K562 (cell line): ENCODE measurements around the gene PRM1. TPM values are rescaled to one million over a fixed set of nuclear protein-coding genes. Genes with fewer than 3 reads are reported as not detected.

Experiments
- E2F8 ChIP-seq: fragments of 450-650 bp; IDR thresholded peaks from 2 replicates; pipeline ENCODE4 v1.7.1; 2018; ENCODE audit warnings: mild to moderate bottlenecking, low read depth; ENCODE audit not compliant: partially characterized antibody
- LEF1 ChIP-seq: fragments of 450-650 bp; IDR thresholded peaks from 2 replicates; pipeline ENCODE4 v1.6.1; 2016; ENCODE audit warnings: mild to moderate bottlenecking
- PRMT5 ChIP-seq: sonication (generic); formaldehyde crosslinking; IDR thresholded peaks from 2 replicates; pipeline ENCODE4 v1.5.0; 2020; ENCODE audit warnings: missing genetic modification reagents
- RERE ChIP-seq: sonication (generic); formaldehyde crosslinking; IDR thresholded peaks from 2 replicates; pipeline ENCODE4 v1.8.0; 2023; ENCODE audit warnings: missing genetic modification reagents, mild to moderate bottlenecking, borderline replicate concordance
- SMARCA5 ChIP-seq: fragments of 450-650 bp; IDR thresholded peaks from 2 replicates; pipeline ENCODE4 v1.6.1; 2016
- SOX6 ChIP-seq: fragments of 450-650 bp; IDR thresholded peaks from 2 replicates; pipeline ENCODE4 v1.6.1; 2014; ENCODE audit warnings: mild to moderate bottlenecking
- ZBTB11 ChIP-seq, 3 experiments: fragments of 200-800 bp in 1 of 3; fragments of 250-450 bp in 1 of 3; fragments of 450-650 bp in 1 of 3; sonication (Bioruptor Pico) in 1 of 3; sonication (Bioruptor generic) in 1 of 3; formaldehyde crosslinking in 1 of 3; IDR thresholded peaks; 2 replicates each; pipeline versions ENCODE4 v1.6.1 to v1.8.0; 2016 to 2022; ENCODE audit warnings: mild to moderate bottlenecking in 2 of 3, missing genetic modification characterization in 2 of 3, missing compliant biosample characterization in 1 of 3, moderate library complexity in 1 of 3
- ZBTB12 ChIP-seq: fragments of 250-450 bp; sonication (Bioruptor Pico); IDR thresholded peaks from 2 replicates; pipeline ENCODE4 v1.4.0; 2020
- ZC3H11A ChIP-seq: IDR thresholded peaks from 2 replicates; pipeline ENCODE4 v1.6.1; 2012; ENCODE audit warnings: low read depth, low read length, improper control_type of control experiment
- ZNF143 ChIP-seq: sonication (generic); formaldehyde crosslinking; IDR thresholded peaks from 2 replicates; pipeline ENCODE4 v1.9.0; 2022; ENCODE audit warnings: mild to moderate bottlenecking, missing genetic modification reagents
- ZNF644 ChIP-seq: fragments of 200-800 bp; sonication (Bioruptor generic); IDR thresholded peaks from 2 replicates; pipeline ENCODE4 v1.6.1; 2016; ENCODE audit warnings: low read depth, missing genetic modification characterization, missing compliant biosample characterization
- ZNF668 ChIP-seq: fragments of 250-450 bp; sonication (Bioruptor Pico); IDR thresholded peaks from 2 replicates; pipeline ENCODE4 v1.8.0; 2022; ENCODE audit warnings: mild to moderate bottlenecking, inconsistent platforms
- polyA plus RNA-seq, 8 experiments: library from polyadenylated mRNA; depleted of rRNA in 4 of 8; stranded (reverse) in 5 of 8; unstranded in 3 of 8; fragments of >200 nt; fragmentation: Nextera tagmentation in 2 of 8; fragmentation: Illumina TruSeq in 1 of 8; extraction: Ambion mirVana in 2 of 8; extraction: Trizol in 1 of 8; gene quantifications; 2 replicates each; pipeline versions ENCODE4 v1.2.1 to v1.2.3, GENCODE V29; 2011 to 2014; ENCODE audit warnings: inconsistent platforms in 1 of 8, missing spikeins in 1 of 8
- total RNA-seq, 7 experiments: library from RNA; depleted of rRNA in 6 of 7; stranded (reverse); fragments of >200 nt in 6 of 7; fragmentation: Illumina TruSeq in 2 of 7; extraction: Trizol in 2 of 7; gene quantifications; 2 replicates each; pipeline versions ENCODE4 v1.2.1 to v1.2.3, GENCODE V29; 2011 to 2021; ENCODE audit warnings: low replicate concordance in 1 of 7

Gene PRM1
- total and polyA plus RNA-seq, 9 of the 15 experiments (the other 6 are each of a cell fraction or from before 2014, with no cell fraction given), result not detected

- TF ChIP-seq RERE (CRISPR knock-in tag) (no peak), LEF1 (peak; percentile 57; the same call in 1 of the 2 replicates), SOX6 (peak; percentile 84), ZC3H11A (no peak), E2F8 (no peak), ZNF644 (no peak), SMARCA5 (0 out of 2 replicates have a peak, but pooled peaks have one; percentile 52), PRMT5 (CRISPR knock-in tag) (no peak), ZNF143 (CRISPR knock-in tag) (no peak), ZBTB12 (CRISPR knock-in tag) (peak; percentile 57), ZBTB11 (CRISPR knock-in tag; IDR thresholded peaks at IDR 0.05) (0 out of 6 replicates have a peak, but pooled peaks of 1 of the 3 experiments have one; percentile 39), ZNF668 (CRISPR knock-in tag) (peak; percentile 95)
Observed at GRCh38 chr16:11232852-11233726, 48.0 kb downstream of the PRM1 start (continued).
